NB4 (cell line): Measurements from ENCODE around the gene SPPL2B.

ENCODE experiments used
- CTCF ChIP-seq: IDR thresholded peaks from one replicate; pipeline ENCODE4 v1.5.1; 2012; ENCODE audit warnings: low read depth, low read length
- MYC ChIP-seq: IDR thresholded peaks from 2 replicates; pipeline ENCODE4 v1.6.1; 2011; ENCODE audit warnings: low read depth, low read length
- POLR2A ChIP-seq: IDR thresholded peaks from 2 replicates; pipeline ENCODE4 v1.6.1; 2011; ENCODE audit warnings: mild to moderate bottlenecking; ENCODE audit not compliant: insufficient read length; ENCODE audit errors: extremely low read depth

GRCh38 chr19:2294687-2295335 lies 33.7 kb upstream of the SPPL2B start:
- TF ChIP-seq CTCF (no peak), POLR2A (no peak), MYC (no peak)
